DOHH2 (cell line): ENCODE data around the gene KCNAB3.
A peak's percentile ranks its signal among the peaks of the same experiment; 100 is the strongest.

Experiments used
- H3F3A ChIP-seq: fragments of 200-600 bp; sonication (generic), shearing (Covaris generic); 2 replicates; pipeline ENCODE4 v1.6.0; 2016; ENCODE audit warnings: antibody characterized with exemption, mild to moderate bottlenecking; ENCODE audit not compliant: control insufficient read depth, insufficient read depth
- H3K27ac ChIP-seq: fragments of 200-600 bp; sonication (generic); 2 replicates; pipeline ENCODE4 v1.5.1; 2014; ENCODE audit warnings: low read depth, mild to moderate bottlenecking, low read length, moderate library complexity
- H3K27me3 ChIP-seq: fragments of 200-600 bp; sonication (generic); 2 replicates; pipeline ENCODE4 v1.6.1; 2014; ENCODE audit warnings: mild to moderate bottlenecking, low read length, mixed read lengths; ENCODE audit not compliant: control insufficient read depth
- H3K36me3 ChIP-seq: fragments of 200-600 bp; sonication (generic); 2 replicates; pipeline ENCODE4 v1.6.1; 2014; ENCODE audit warnings: mild to moderate bottlenecking, low read length, moderate library complexity, mixed read lengths; ENCODE audit not compliant: control insufficient read depth
- H3K4me1 ChIP-seq: fragments of 200-600 bp; sonication (generic); 2 replicates; pipeline ENCODE4 v1.6.1; 2014; ENCODE audit warnings: mild to moderate bottlenecking, low read length, mixed read lengths; ENCODE audit not compliant: control insufficient read depth
- H3K4me2 ChIP-seq: fragments of 200-600 bp; sonication (generic); 2 replicates; pipeline ENCODE4 v1.6.0; 2014; ENCODE audit warnings: mild to moderate bottlenecking, low read length, moderate library complexity
- H3K4me3 ChIP-seq: fragments of 200-600 bp; sonication (generic); 2 replicates; pipeline ENCODE4 v1.5.1; 2014; ENCODE audit warnings: mild to moderate bottlenecking, low read length, mixed read lengths
- H3K79me2 ChIP-seq: fragments of 200-600 bp; sonication (generic); 2 replicates; pipeline ENCODE4 v1.6.1; 2014; ENCODE audit warnings: mild to moderate bottlenecking, low read length, mixed read lengths; ENCODE audit not compliant: control insufficient read depth
- H3K9me2 ChIP-seq: fragments of 200-600 bp; sonication (generic); replicated peaks from 2 replicates; pipeline ENCODE4 v1.6.1; 2014; ENCODE audit warnings: mild to moderate bottlenecking, low read length, mixed read lengths; ENCODE audit not compliant: control insufficient read depth
- H3K9me3 ChIP-seq: fragments of 200-600 bp; sonication (generic); 2 replicates; pipeline ENCODE4 v1.6.1; 2014; ENCODE audit warnings: antibody characterized with exemption, low read length, mixed read lengths; ENCODE audit not compliant: control insufficient read depth, insufficient read depth
- H4K20me1 ChIP-seq: fragments of 200-600 bp; sonication (generic); 2 replicates; pipeline ENCODE4 v1.6.0; 2014; ENCODE audit warnings: low read depth, mild to moderate bottlenecking, antibody characterized with exemption, low read length, moderate library complexity; ENCODE audit not compliant: control insufficient read depth, insufficient read depth
- CTCF ChIP-seq: fragments of 200-600 bp; sonication (generic); IDR thresholded peaks from one replicate; pipeline ENCODE4 v1.5.1; 2014; ENCODE audit warnings: antibody characterized with exemption, mild to moderate bottlenecking, low read depth, low read length; ENCODE audit not compliant: poor library complexity, severe bottlenecking
- EZH2phosphoT487 ChIP-seq: fragments of 200-600 bp; sonication (generic); IDR thresholded peaks from 2 replicates; pipeline ENCODE4 v1.6.1; 2017; ENCODE audit warnings: borderline replicate concordance, mild to moderate bottlenecking, antibody characterized with exemption, low read length, moderate library complexity, mixed read lengths

KCNAB3 gene

GRCh38 chr17:7884581-7885366 lies 44.9 kb downstream of the KCNAB3 start:
- H3K79me2 ChIP-seq: peaks cover 80% of the 10 kb centered on the region
- H3F3A ChIP-seq: peaks cover 45% of the 10 kb centered on the region
- peak overlapping the region; percentile 96 for H3K27ac ChIP-seq
- peak overlapping the region; percentile 95 for H3K4me3 ChIP-seq
- H3K4me2 ChIP-seq: peak overlapping the region; percentile 99; the same call in 1 of the 2 replicates
- H3K4me1 ChIP-seq: peaks cover 63% of the 10 kb centered on the region
- H3K9me3 ChIP-seq: no peaks in the 10 kb centered on the region
- no peak for TF ChIP-seq EZH2phosphoT487
- TF ChIP-seq CTCF: no peak
- H4K20me1 ChIP-seq: no peaks in the 10 kb centered on the region
- H3K9me2 ChIP-seq: no peaks in the 10 kb centered on the region
- no peaks in the 10 kb centered on the region for H3K27me3 ChIP-seq
- peaks cover 66% of the 10 kb centered on the region for H3K36me3 ChIP-seq

- Histone ChIP-seq H3K4me2 (peak overlapping the region; percentile 96), H3F3A (peaks cover 47% of the 10 kb centered on the region), H3K9me2 (no peaks in the 10 kb centered on the region), H3K4me3 (peak overlapping the region; percentile 75), H3K27me3 (no peaks in the 10 kb centered on the region), H3K79me2 (peaks cover 73% of the 10 kb centered on the region), H3K36me3 (peaks cover 65% of the 10 kb centered on the region), H3K4me1 (peaks cover 69% of the 10 kb centered on the region), H4K20me1 (no peaks in the 10 kb centered on the region), H3K27ac (peak overlapping the region; percentile 87), H3K9me3 (no peaks in the 10 kb centered on the region)
- TF ChIP-seq CTCF: no peak
- TF ChIP-seq EZH2phosphoT487: no peak
These were observed 45.8 kb downstream of the KCNAB3 start for GRCh38 chr17:7883781-7884386.

- no peaks in the 10 kb centered on the region for H3K27me3 ChIP-seq
- peak overlapping the region; percentile 75 for H3K4me3 ChIP-seq
- no peaks in the 10 kb centered on the region for H3K9me3 ChIP-seq
- H3K4me1 ChIP-seq: peaks cover 58% of the 10 kb centered on the region
- peak overlapping the region; percentile 96 for H3K4me2 ChIP-seq
- no peaks in the 10 kb centered on the region for H4K20me1 ChIP-seq
- TF ChIP-seq CTCF (no peak), EZH2phosphoT487 (no peak)
- H3K9me2 ChIP-seq: no peaks in the 10 kb centered on the region
- H3F3A ChIP-seq: peaks cover 47% of the 10 kb centered on the region
- H3K36me3 ChIP-seq: peaks cover 67% of the 10 kb centered on the region
- peaks cover 61% of the 10 kb centered on the region for H3K79me2 ChIP-seq
- H3K27ac ChIP-seq: peak overlapping the region; percentile 87
These were observed 47.0 kb downstream of the KCNAB3 start for GRCh38 chr17:7882629-7883028.
